HK-2 (cell line): ENCODE results near the gene ANKFY1.

Experiments
- DNase-seq: peaks from one replicate; pipeline ENCODE4 v3.0.0-alpha.2; 2018; ENCODE audit not compliant: unreplicated experiment

Gene ANKFY1

DNA sequence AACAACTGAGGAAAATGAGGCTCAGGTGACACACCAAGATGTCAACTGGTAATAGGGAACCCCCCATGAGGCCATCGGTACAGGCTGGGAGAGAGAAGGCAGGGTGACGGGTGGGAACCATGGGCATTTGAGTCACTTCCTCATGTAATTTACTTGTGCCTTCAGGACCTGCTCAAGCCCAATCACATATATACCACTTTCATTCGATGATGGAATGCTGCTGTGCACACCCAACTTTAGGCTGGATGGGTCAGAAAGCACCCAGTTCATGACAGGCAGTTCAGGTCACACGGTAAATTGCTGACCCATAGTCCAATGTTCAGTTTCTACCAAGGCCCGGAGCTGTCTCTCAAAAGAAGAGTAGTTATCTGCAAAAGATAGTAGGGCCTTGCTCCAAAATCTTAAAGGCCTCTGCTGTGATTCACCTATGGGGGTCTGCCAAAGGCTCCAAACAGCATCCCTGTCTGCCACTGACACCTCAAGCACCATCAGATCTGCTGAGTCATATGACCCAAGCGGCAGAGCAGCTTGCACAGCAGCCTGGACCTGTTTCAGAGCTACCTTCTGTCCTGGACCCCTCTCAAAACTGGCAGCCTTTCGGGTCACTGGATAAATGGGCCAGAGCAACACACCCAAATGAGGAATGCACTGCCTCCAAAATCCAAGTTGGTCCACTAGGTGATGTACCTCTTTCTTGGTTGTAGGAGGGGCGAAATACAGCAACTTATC is 145.6 kb downstream of the ANKFY1 start:
- DNase-seq: no peak

DNA sequence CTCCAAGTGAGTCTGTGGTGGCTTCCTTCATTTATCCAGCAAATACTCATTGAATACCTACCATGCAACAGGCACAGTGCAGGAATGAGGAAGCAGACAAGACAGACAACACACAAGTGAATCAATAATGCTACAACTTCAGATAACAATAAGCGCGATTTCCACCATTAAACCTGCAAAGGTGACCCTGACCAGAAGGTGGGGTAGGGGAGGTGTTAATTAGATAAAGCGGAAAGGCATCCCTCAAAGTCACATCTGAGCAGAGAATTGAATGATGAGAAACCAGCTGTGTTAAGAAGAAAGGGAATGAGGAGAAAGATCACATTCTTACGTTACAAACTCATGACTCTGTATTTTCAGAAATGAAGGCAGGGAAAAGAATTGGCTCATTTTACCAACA is 147.3 kb downstream of the ANKFY1 start:
- DNase-seq: no peak
